Measurements from ENCODE around the gene ACLY.
"Not testable (repeated sequence)": the region's sequence is repeated elsewhere in the genome, so short reads cannot be mapped to it uniquely, and the experiment has no call there.

ACLY gene

GRCh38 chr17:41939044-41939692, 20.4 kb upstream of the ACLY start:
- no peak for DNase-seq

GRCh38 chr17:41937970-41938954, 19.5 kb upstream of the ACLY start:
- DNase-seq: no peak

DNA sequence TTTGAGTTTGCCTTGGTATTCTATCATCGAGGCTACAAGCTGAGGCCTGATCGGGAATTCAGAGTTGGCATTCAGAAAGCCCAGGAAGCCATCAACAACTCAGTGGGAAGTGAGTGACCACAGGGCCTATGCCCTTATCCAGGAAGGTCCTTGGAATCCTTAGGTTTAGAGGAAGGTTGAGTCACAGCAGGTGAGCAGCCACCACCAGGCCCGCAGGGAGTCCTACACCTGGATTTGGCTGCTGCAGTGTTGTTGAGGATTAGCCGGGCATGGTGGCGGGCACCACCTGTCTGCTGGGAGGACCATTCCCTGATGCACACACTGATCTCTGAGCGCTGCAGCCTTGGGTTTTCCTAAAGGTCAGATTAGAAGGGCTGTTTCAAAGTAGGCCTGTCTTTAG, 16.9 kb upstream of the ACLY start:
- no peak for DNase-seq

GRCh38 chr17:41932816-41933389, 14.2 kb upstream of the ACLY start:
- no peak for DNase-seq

GRCh38 chr17:41931715-41932114, 13.0 kb upstream of the ACLY start:
- not testable (repeated sequence) for DNase-seq

DNA sequence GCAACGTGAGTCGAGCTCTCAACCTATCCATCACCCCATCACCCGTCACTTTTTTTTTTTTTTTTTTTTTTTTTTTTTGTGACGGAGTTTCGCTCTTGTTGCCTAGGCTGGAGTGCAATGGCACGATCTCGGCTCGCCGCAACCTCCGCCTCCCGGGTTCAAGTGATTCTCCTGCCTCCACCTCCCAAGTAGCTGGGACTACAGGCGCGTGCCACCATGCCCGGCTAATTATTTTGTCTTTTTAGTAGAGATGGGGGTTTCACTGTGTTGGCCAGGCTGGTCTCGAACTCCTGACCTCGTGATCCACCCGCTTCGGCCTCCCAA, 12.0 kb upstream of the ACLY start:
- not testable (repeated sequence) for DNase-seq

DNA sequence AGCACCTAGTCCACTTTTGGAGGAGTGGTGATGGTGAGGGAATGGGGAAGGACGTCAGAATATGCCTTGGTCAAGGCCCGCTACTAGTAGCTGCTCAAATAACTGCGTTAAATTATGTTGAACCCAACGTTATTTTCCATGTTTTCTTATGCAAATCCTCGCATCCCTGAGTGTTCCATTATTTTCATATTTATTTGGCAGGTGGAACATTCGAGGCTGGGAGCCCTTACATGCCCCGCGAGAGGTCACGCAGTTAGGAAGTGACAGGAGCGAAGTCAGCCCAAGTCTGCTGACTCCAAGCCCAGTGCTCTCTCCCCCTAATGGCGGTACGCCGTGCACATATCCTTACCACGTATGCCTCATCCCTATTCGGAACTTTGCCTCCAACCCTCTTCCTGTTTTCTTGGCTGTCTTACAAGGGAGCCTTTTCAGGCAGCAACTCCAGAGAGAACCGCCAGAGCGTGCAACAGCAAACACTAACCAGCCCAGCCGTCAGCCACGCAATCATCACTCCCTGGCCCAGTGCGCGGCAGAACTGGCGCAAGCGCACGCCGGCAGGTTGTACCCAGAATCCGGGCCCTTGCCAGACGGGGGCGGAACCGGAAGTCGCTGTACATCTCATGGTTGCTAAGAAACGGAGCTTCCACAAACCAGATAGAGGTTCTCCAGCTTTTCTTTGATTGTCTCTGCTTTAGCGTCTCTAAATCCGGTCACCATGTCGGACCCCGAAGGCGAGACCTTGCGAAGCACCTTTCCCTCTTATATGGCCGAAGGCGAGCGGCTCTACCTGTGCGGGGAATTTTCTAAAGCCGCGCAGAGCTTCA, 11.5 kb upstream of the ACLY start, which contains the start of gene ODAD4:
TSS of gene ODAD4 (plus strand) at position 609 of the 824 bp plus-strand sequence. CDS start at position 716, 107 bp downstream.
- DNase-seq: peak; percentile 96

GRCh38 chr17:41928693-41929251, 10.0 kb upstream of the ACLY start:
- DNase-seq: no peak

DNA sequence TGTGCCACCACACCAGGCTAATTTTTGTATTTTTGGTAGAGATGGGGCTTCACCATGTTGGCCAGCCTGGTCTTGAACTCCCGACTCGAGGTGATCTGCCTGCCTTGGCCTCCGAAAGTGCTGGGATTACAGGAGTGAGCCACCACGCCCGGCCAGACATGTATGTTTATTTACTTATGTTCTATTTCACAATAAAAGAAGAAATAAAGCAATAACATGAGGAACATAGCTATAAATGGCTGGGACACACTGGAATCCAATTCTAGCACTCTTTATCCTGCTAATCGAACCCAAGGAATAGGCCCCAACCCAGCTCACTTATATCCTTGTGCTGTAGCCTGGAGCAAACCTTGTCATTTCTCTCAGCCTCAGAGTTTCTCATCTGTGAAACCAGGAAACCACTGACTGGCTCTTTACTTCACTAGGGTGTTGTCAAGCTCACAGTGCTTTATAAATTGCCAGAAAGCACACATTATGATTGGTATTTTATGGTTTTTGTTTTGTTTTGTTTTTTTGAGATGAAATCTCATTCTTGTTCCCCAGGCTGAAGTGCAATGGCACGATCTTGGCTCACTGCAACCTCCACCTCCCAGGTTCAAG, 7.3 kb upstream of the ACLY start:
- DNase-seq: no peak

DNA sequence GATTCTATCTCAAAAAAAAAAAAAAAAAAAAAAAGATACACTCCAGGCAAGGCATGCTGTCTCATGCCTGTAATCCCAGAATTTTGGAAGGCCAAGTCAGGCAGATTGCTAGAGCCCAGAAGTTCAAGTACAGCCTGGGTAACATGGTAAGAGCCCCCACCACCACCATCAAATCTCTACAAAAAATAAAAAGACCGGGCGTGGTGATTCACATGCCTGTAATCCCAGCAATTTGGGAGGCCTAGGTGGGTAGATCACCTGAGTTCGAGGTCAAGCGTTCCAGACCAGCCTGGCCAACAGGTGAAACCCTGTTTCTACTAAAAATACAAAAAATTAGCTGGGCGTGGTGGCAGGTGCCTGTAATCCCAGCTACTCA, 1.8 kb upstream of the ACLY start:
- DNase-seq: no peak

- no peak for DNase-seq
Observed at GRCh38 chr17:41919840-41920579, 1.3 kb upstream of the ACLY start.

- DNase-seq: peak; percentile 24
Observed at GRCh38 chr17:41919165-41919817, 540 bp upstream of the ACLY start.

- DNase-seq: peak; percentile 57
Observed at GRCh38 chr17:41917679-41918313, 955 bp downstream of the ACLY start.

GRCh38 chr17:41917192-41917591, 1.6 kb downstream of the ACLY start:
- no peak for DNase-seq

- no peak for DNase-seq
Observed at GRCh38 chr17:41915566-41915965, 3.2 kb downstream of the ACLY start.

DNA sequence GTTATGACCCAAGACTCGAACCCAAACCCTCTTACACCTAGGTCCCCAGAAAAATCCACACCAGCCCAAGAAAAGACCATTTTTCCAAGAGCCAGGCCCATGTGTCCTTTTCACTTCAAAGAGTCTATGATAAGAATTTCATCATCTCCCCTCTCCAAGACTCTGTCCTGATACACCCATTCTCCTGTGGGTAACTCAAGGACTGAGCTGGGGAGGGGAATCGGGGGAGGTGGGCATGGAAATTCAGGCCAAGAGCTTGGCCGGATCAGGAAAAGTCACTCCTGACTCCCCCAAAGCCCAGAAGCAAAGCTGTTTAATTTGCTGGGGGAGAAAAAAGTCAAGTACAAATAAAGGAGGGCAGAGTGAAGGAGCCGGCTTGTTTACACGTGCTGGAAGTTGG, 3.7 kb downstream of the ACLY start:
- no peak for DNase-seq

- no peak for DNase-seq
Observed at GRCh38 chr17:41914358-41914766, 4.4 kb downstream of the ACLY start.

DNA sequence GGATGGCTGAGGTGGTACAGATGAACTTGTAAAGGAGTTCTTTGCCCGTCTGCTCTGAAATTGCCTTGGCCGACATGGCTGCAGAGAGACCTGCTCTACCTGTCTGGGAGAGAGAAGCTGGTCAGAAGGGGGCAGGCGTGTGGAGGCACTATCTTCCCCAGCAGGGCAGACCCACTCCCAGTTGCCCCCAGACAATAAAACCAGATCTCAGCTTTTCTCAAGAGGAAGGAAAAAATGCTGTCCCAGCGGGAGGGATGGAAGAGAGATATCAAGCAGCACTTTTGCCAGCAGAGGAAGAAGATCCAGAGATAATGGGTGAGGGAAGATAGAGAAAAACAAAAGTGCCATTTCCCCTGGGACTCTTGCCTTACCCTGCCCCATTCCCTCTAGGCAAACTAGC, 5.0 kb downstream of the ACLY start:
- no peak for DNase-seq

- DNase-seq: no peak
Observed at GRCh38 chr17:41912925-41913324, 5.8 kb downstream of the ACLY start.

- no peak for DNase-seq
Observed at GRCh38 chr17:41910701-41911391, 7.9 kb downstream of the ACLY start.

Data from NCI-H1105 (cell line).